K562 (cell line): ENCODE measurements around the gene RHOF. TPM values are rescaled to one million over a fixed set of nuclear protein-coding genes. Genes with fewer than 3 reads are reported as not detected.

Experiments used
- CBFA2T2 ChIP-seq: fragments of 450-650 bp; conservative IDR thresholded peaks from 2 replicates; pipeline ENCODE4 v1.6.1; 2017; ENCODE audit warnings: mild to moderate bottlenecking
- CBFA2T3 ChIP-seq: fragments of 450-650 bp; IDR thresholded peaks from 2 replicates; pipeline ENCODE4 v1.6.1; 2017
- CBX2 ChIP-seq: fragments of 200-600 bp; sonication (generic); IDR thresholded peaks from one replicate; pipeline ENCODE4 v1.6.1; 2012; ENCODE audit warnings: mild to moderate bottlenecking, low read length, inconsistent platforms; ENCODE audit not compliant: insufficient read depth, poor library complexity, severe bottlenecking
- DACH1 ChIP-seq: fragments of 450-650 bp; IDR thresholded peaks from 2 replicates; pipeline ENCODE4 v1.6.1; 2018; ENCODE audit not compliant: partially characterized antibody
- DMBX1 ChIP-seq: fragments of 250-450 bp; sonication (Bioruptor Pico); IDR thresholded peaks from 2 replicates; pipeline ENCODE4 v1.8.0; 2022; ENCODE audit warnings: inconsistent platforms, mild to moderate bottlenecking, moderate library complexity, borderline replicate concordance
- FIP1L1 ChIP-seq: fragments of 200-400 bp; formaldehyde crosslinking; IDR thresholded peaks from 2 replicates; pipeline ENCODE4 v1.6.1; 2018; ENCODE audit warnings: mild to moderate bottlenecking, low read depth, low read length; ENCODE audit not compliant: poor library complexity, severe bottlenecking
- GTF2F1 ChIP-seq: IDR thresholded peaks from 2 replicates; pipeline ENCODE4 v1.6.1; 2011; ENCODE audit warnings: low read depth, low read length, improper control_type of control experiment
- HDAC6 ChIP-seq: IDR thresholded peaks from 2 replicates; pipeline ENCODE4 v1.6.1; 2012; ENCODE audit warnings: low read depth, mild to moderate bottlenecking, control low read depth, inconsistent platforms, low read length, moderate library complexity
- HNRNPH1 ChIP-seq: fragments of 200-400 bp; formaldehyde crosslinking; optimal IDR thresholded peaks from 2 replicates; pipeline ENCODE3; 2017; ENCODE audit warnings: low read depth, mild to moderate bottlenecking, low read length, moderate library complexity
- MCM7 ChIP-seq, 2 experiments: fragments of 450-650 bp; IDR thresholded peaks; 2 replicates each; pipeline ENCODE4 v1.6.1; 2016 to 2018
- NCOA4 ChIP-seq: fragments of 450-650 bp; IDR thresholded peaks from 2 replicates; pipeline ENCODE4 v1.6.1; 2018; ENCODE audit warnings: mild to moderate bottlenecking; ENCODE audit not compliant: partially characterized antibody
- PHTF2 ChIP-seq: fragments of 250-450 bp; sonication (Bioruptor Pico); IDR thresholded peaks from 2 replicates; pipeline ENCODE4 v1.5.0; 2021; ENCODE audit warnings: mild to moderate bottlenecking
- POLR3G ChIP-seq: IDR thresholded peaks from 2 replicates; pipeline ENCODE4 v1.6.1; 2011; ENCODE audit not compliant: insufficient read length, insufficient replicate concordance; ENCODE audit errors: extremely low read depth
- PPARD ChIP-seq: fragments of 250-450 bp; sonication (Bioruptor Pico); IDR thresholded peaks from 2 replicates; pipeline ENCODE4 v1.8.0; 2022; ENCODE audit warnings: inconsistent platforms, mild to moderate bottlenecking, moderate library complexity
- RBFOX2 ChIP-seq: fragments of 200-400 bp; formaldehyde crosslinking; IDR thresholded peaks from 2 replicates; pipeline ENCODE4 v1.6.1; 2017; ENCODE audit warnings: low read depth, mild to moderate bottlenecking, low read length, moderate library complexity
- STAG1 ChIP-seq: sonication (generic); formaldehyde crosslinking; IDR thresholded peaks from 2 replicates; pipeline ENCODE4 v1.5.0; 2020; ENCODE audit warnings: missing genetic modification reagents, borderline replicate concordance
- ZBED1 ChIP-seq: IDR thresholded peaks from 2 replicates; pipeline ENCODE4 v1.6.1; 2014
- ZNF589 ChIP-seq: fragments of 200-800 bp; sonication (Bioruptor generic); IDR thresholded peaks from 2 replicates; pipeline ENCODE4 v1.6.1; 2016; ENCODE audit warnings: low read depth, missing genetic modification characterization, missing compliant biosample characterization
- polyA plus RNA-seq, 8 experiments: library from polyadenylated mRNA; depleted of rRNA in 4 of 8; stranded (reverse) in 5 of 8; unstranded in 3 of 8; fragments of >200 nt; fragmentation: Nextera tagmentation in 2 of 8; fragmentation: Illumina TruSeq in 1 of 8; extraction: Ambion mirVana in 2 of 8; extraction: Trizol in 1 of 8; gene quantifications; 2 replicates each; pipeline versions ENCODE4 v1.2.1 to v1.2.3, GENCODE V29; 2011 to 2014; ENCODE audit warnings: inconsistent platforms in 1 of 8, missing spikeins in 1 of 8
- total RNA-seq, 7 experiments: library from RNA; depleted of rRNA in 6 of 7; stranded (reverse); fragments of >200 nt in 6 of 7; fragmentation: Illumina TruSeq in 2 of 7; extraction: Trizol in 2 of 7; gene quantifications; 2 replicates each; pipeline versions ENCODE4 v1.2.1 to v1.2.3, GENCODE V29; 2011 to 2021; ENCODE audit warnings: low replicate concordance in 1 of 7
- TF ChIP-seq, protein P1 (sequence below): sonication (generic); formaldehyde crosslinking; IDR thresholded peaks from 2 replicates; pipeline ENCODE4 v1.8.0; 2023; ENCODE audit warnings: mild to moderate bottlenecking, missing genetic modification reagents
- TF ChIP-seq, protein P2 (sequence below), 2 experiments: fragments of 450-650 bp; IDR thresholded peaks; 2 replicates each; pipeline ENCODE4 v1.6.1; 2016
- TF ChIP-seq, protein P3 (sequence below), 3 experiments: fragments of 200-800 bp in 1 of 3; sonication (Bioruptor generic) in 1 of 3; sonication (generic) in 1 of 3; formaldehyde crosslinking in 1 of 3; IDR thresholded peaks; 2 replicates each; pipeline versions ENCODE4 v1.6.1 to v1.8.0; 2016 to 2022; ENCODE audit warnings: mild to moderate bottlenecking in 2 of 3, missing compliant biosample characterization in 2 of 3, missing genetic modification characterization in 2 of 3, missing genetic modification reagents in 1 of 3

RHOF gene
- total and polyA plus RNA-seq, 9 of the 15 experiments (the other 6 are each of a cell fraction or from before 2014, with no cell fraction given): 0.13 to 10.1 (median 4.0) TPM

DNA sequence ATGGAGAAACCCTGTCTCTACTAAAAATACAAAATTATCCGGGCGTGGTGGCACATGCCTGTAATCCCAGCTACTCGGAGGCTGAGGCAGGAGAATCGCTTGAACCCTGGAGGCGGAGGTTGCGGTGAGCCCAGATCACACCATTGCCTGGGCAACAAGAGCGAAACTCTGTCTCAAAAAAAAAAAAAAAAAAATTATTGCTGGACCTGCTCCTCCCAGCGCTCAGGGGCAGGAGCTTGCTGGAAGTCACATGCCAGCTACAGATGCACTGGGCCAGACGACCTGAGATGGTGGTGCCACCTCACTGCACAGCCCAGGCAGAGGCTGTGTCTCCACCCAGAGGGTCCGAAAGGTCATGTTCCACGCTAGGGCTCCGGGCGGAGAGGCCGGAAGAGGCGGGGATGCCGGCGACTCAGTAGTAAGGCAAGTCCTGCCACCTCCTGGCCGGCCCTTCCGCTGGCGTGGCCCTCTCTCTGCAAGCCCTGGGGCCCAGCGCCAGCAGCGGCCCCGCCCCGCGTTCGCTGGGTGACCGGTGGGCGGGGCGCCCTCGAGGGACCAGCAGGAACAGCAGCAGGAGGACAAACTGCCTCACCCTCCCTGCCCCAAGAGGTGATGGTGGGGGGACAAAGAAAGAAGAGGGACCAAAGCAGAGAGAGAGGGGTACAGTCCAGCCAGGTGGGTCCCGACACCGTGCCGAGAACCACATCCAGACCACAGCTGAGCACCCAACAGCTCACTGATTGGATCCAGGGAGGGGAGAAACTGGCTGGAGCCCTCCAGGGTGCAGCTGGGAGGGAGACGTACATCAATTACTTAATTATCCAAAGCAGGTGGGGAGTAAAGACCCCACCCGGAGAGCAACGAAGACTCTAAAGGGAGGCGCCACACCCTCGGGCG lies 3.6 kb upstream of the RHOF start (continued):
- TF ChIP-seq STAG1 (CRISPR knock-in tag) (no peak), FIP1L1 (no peak), PHTF2 (no peak), PPARD (no peak), HNRNPH1 (no peak), NCOA4 (no peak), POLR3G (no peak), CBX2 (no peak), RBFOX2 (peak; percentile 78), ZBED1 (no peak), GTF2F1 (no peak), DACH1 (no peak), ZNF589 (CRISPR knock-in tag) (no peak), MCM7 (IDR thresholded peaks at IDR 0.05) (no peak), CBFA2T2 (no peak), DMBX1 (no peak), CBFA2T3 (no peak), HDAC6 (no peak)
- TF ChIP-seq, protein P1, sequence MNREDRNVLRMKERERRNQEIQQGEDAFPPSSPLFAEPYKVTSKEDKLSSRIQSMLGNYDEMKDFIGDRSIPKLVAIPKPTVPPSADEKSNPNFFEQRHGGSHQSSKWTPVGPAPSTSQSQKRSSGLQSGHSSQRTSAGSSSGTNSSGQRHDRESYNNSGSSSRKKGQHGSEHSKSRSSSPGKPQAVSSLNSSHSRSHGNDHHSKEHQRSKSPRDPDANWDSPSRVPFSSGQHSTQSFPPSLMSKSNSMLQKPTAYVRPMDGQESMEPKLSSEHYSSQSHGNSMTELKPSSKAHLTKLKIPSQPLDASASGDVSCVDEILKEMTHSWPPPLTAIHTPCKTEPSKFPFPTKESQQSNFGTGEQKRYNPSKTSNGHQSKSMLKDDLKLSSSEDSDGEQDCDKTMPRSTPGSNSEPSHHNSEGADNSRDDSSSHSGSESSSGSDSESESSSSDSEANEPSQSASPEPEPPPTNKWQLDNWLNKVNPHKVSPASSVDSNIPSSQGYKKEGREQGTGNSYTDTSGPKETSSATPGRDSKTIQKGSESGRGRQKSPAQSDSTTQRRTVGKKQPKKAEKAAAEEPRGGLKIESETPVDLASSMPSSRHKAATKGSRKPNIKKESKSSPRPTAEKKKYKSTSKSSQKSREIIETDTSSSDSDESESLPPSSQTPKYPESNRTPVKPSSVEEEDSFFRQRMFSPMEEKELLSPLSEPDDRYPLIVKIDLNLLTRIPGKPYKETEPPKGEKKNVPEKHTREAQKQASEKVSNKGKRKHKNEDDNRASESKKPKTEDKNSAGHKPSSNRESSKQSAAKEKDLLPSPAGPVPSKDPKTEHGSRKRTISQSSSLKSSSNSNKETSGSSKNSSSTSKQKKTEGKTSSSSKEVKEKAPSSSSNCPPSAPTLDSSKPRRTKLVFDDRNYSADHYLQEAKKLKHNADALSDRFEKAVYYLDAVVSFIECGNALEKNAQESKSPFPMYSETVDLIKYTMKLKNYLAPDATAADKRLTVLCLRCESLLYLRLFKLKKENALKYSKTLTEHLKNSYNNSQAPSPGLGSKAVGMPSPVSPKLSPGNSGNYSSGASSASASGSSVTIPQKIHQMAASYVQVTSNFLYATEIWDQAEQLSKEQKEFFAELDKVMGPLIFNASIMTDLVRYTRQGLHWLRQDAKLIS: peak; percentile 48; the same call in 1 of the 2 replicates
- TF ChIP-seq, protein P2, sequence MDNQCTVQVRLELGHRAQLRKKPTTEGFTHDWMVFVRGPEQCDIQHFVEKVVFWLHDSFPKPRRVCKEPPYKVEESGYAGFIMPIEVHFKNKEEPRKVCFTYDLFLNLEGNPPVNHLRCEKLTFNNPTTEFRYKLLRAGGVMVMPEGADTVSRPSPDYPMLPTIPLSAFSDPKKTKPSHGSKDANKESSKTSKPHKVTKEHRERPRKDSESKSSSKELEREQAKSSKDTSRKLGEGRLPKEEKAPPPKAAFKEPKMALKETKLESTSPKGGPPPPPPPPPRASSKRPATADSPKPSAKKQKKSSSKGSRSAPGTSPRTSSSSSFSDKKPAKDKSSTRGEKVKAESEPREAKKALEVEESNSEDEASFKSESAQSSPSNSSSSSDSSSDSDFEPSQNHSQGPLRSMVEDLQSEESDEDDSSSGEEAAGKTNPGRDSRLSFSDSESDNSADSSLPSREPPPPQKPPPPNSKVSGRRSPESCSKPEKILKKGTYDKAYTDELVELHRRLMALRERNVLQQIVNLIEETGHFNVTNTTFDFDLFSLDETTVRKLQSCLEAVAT (IDR thresholded peaks at IDR 0.05): 0 out of 4 replicates have a peak, but pooled peaks of 1 of the 2 experiments have one; percentile 11
- TF ChIP-seq, protein P3, sequence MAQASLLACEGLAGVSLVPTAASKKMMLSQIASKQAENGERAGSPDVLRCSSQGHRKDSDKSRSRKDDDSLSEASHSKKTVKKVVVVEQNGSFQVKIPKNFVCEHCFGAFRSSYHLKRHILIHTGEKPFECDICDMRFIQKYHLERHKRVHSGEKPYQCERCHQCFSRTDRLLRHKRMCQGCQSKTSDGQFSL (CRISPR knock-in tag; IDR thresholded peaks at IDR 0.05): no peak
- TF ChIP-seq, protein P3 (tag; IDR thresholded peaks at IDR 0.05): 0 out of 4 replicates have a peak, but pooled peaks of 1 of the 2 experiments have one; percentile 25
